H1 (cell line): ENCODE data around the gene FOXC1. TPM values are rescaled to one million over a fixed set of nuclear protein-coding genes. Genes with fewer than 3 reads are reported as not detected.

Experiments used
- CTBP2 ChIP-seq: IDR thresholded peaks from 2 replicates; pipeline ENCODE4 v1.7.0; 2011; ENCODE audit warnings: borderline replicate concordance, mild to moderate bottlenecking, moderate library complexity, mixed read lengths, low read length; ENCODE audit not compliant: insufficient read depth, insufficient read length
- NRF1 ChIP-seq: IDR thresholded peaks from 2 replicates; pipeline ENCODE4 v1.6.1; 2011; ENCODE audit warnings: mild to moderate bottlenecking, low read depth, low read length, improper control_type of control experiment
- POU5F1 ChIP-seq: IDR thresholded peaks from 2 replicates; pipeline ENCODE4 v1.6.1; 2011; ENCODE audit warnings: low read depth, mild to moderate bottlenecking, low read length, moderate library complexity
- SP1 ChIP-seq: IDR thresholded peaks from 2 replicates; pipeline ENCODE4 v1.6.1; 2011; ENCODE audit warnings: low read depth, low read length
- TAF1 ChIP-seq: IDR thresholded peaks from 2 replicates; pipeline ENCODE4 v1.6.1; 2011; ENCODE audit warnings: mild to moderate bottlenecking, low read depth, low read length
- ZNF274 ChIP-seq: IDR thresholded peaks from 2 replicates; pipeline ENCODE4 v1.7.0; 2012; ENCODE audit warnings: low read length, borderline replicate concordance; ENCODE audit errors: extremely low read depth
- polyA plus RNA-seq, 7 experiments: library from polyadenylated mRNA; depleted of rRNA in 3 of 7; stranded (reverse) in 5 of 7; unstranded in 2 of 7; fragments of >200 nt in 5 of 7; fragments of 200-250 nt in 2 of 7; gene quantifications; 1 replicate in 5 of 7; 2 replicates in 1 of 7; 4 replicates in 1 of 7; pipeline versions ENCODE4 v1.2.1 to v1.2.3, GENCODE V29; 2011 to 2013; ENCODE audit warnings: missing spikeins in 2 of 7, mixed read lengths in 2 of 7
- total RNA-seq: library from RNA; stranded (reverse); fragmentation: NEBNext Ultra II Directional; extraction: Animal tissue kit (Norgen Biotek cat#: 25700); gene quantifications from 2 replicates; pipeline ENCODE4 v1.2.1, GENCODE V29; 2021

The FOXC1 gene
- total and polyA plus RNA-seq, 2 of the 8 experiments (the other 6 are each of a cell fraction or from before 2014, with no cell fraction given): 0.22 TPM; not detected in 1

GRCh38 chr6:1641343-1641885, 31.7 kb downstream of the FOXC1 start (continued):
- TF ChIP-seq CTBP2: no peak
- no peak for TF ChIP-seq POU5F1
- no peak for TF ChIP-seq NRF1
- TF ChIP-seq SP1: no peak
- TF ChIP-seq TAF1: no peak
- TF ChIP-seq ZNF274: no peak
